ENCODE measurements around the gene TUBGCP6.

Gene TUBGCP6

DNA sequence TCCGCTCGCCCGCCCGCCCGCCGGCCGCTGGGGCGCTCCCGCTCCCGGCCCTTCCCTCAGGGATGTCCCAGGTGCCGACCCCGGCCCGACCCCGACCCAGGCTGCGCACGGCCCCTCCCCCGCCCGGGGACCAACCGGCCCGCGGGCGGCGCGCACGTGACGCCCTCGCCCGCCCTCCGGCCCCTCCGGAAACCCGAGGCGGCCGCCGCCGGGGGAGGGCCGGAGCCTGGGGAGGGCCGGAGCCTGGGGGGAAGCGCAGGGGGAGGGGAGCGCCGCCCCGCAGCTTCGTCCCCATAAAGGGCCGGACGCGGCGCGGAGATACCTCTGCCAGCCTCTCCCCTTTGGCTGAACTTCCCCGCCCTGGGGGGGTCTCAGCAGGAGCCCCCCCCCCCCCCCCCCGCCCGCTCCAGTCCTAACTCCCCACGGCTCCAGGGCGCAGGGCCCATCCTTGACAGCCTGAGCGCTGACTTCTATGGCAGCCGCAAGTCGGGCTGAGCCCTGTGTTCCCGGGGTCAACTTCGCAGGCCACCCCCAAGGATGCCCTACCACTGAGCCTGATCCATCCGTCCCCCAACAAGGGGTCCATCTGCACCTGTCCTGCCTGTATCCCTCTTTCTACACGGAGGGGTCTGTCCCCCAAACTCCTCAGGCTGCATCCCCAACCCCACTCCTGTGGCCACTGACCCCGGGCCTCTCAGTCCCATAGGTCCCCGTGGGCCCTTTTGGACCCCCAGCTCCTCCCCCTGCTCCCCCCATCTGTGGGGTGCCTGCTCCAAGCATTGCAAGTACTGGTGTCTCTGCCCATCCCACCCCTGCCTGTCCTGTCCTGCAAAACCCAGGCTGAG is 17.0 kb upstream of the TUBGCP6 start, which contains the start of gene MAPK12:
Gene MAPK12 (minus strand): TSS at position 69 of the 845 bp plus-strand sequence. CDS start 174 bp downstream, outside the sequence.
- DNase-seq, result no peak

DNA sequence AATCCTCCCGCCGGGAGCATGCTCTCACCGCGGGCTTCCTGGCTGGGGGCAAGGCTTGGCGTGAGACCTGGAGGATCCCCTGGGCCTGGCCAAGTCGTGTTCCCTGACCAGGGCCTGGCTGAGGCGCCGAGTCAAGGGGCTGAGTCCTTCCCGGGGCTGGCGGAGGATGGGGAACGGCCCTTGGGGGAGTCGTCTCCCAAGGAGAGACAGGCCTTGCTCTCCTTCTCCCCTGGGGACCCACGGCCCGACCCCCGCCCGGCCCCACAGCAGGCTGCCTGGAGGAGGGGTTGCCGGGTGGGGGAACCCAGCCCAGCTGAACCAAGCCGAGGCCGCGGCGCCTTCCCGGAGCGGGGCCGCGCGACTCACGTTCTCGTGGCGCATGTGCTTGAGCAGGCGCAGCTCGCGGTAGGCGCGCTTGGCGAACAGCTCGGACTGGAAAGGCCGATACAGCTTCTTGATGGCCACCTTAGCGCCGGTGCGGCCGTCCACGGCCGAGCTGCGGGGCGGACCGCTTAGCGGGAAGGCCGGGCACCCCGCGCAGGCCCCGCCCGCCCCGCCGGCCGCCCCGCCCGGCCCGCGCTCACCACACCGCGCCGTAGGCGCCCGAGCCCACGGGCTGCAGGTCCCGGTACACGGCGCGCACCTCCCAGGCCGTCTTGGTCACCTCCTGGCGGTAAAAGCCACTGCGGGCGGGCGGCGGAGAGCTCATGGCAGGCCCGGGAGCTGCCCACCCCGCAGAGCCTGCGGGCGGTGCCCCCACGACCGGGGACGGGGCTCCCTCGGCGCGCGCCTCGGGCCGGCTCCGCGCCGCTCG is 16.2 kb upstream of the TUBGCP6 start:
- peak; percentile 64 for DNase-seq

DNA sequence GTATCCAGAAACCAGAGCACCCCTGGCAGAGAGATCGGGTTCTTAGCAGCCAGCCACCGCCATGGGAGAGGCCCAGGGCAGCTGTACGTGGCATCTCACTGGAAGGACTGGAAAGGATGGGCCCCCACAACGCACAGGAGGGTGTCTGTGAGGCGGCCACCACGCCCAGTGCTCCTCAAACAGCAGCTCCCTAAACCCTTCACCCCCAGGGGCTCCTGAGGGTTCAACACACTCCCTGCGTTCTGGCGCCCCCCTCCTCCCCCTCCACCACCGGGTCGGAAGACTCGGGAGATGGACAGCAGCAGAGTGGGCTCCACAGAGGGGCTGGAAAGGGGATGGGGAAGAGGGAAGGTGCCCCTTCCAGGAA is 15.6 kb upstream of the TUBGCP6 start:
- DNase-seq, result no peak

DNA sequence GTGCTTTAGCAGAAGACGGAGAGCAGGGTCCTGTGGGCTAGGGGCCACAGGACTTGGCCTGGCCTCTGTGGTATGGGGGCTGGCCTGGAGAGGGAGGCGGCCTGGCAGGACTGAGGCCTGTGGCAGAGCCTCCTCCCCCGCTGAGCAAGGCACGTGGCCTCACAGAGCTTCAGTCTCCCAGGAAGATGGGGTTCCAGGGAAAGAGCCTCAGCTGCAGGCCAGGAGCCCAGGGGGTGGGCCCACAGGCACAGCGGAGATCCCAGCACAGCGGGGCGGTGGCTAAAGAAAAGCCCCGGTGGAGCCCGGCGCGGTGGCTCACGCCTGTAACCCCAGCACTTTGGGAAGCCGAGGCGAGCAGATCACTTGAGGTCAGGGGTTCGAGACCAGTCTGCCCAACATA is 14.5 kb upstream of the TUBGCP6 start:
- no peak for DNase-seq

DNA sequence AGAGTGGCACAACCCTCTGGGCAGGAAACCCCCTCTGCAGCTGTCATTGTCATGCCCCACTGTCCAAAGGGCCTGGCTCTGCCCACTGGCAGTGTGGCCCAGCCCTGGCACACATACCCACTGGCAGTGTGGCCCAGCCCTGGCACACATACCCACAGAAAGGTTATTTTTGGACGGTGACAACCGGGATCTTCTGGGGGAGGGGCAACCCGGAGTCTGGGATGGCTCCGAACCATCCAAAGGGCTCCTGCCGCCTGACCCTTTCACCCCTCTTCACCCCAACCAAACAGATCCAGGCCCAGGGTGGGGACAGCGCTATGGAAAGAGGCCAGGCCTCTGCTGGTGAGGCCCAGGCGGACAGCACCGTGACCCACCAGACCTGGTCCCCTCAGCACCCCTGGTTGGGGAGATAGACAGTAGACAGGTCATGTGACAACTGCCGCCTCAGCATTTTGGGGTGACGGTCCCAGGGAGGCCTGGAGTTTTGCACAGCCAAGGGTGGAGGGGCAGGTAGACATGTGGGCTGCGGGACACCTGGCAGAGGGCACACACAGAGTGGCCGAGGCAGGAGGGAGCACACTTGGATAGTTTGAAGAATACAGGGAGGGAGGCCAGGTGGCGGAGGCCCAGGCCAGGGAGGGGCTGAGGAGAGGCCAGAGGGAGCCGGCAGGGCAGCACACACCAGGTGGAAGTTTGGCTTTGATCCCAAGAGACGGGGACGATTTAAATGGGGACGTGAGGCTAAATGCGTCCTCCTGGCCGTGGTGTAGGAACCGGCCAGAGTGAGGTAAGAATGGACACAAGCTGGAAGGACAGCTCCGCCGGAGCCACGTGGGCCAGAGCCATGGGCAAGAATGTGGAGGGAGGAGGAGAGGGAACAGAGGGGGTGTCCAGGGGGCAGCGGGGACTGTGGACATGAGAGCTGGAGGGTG is 13.8 kb upstream of the TUBGCP6 start:
- DNase-seq, result no peak

DNA sequence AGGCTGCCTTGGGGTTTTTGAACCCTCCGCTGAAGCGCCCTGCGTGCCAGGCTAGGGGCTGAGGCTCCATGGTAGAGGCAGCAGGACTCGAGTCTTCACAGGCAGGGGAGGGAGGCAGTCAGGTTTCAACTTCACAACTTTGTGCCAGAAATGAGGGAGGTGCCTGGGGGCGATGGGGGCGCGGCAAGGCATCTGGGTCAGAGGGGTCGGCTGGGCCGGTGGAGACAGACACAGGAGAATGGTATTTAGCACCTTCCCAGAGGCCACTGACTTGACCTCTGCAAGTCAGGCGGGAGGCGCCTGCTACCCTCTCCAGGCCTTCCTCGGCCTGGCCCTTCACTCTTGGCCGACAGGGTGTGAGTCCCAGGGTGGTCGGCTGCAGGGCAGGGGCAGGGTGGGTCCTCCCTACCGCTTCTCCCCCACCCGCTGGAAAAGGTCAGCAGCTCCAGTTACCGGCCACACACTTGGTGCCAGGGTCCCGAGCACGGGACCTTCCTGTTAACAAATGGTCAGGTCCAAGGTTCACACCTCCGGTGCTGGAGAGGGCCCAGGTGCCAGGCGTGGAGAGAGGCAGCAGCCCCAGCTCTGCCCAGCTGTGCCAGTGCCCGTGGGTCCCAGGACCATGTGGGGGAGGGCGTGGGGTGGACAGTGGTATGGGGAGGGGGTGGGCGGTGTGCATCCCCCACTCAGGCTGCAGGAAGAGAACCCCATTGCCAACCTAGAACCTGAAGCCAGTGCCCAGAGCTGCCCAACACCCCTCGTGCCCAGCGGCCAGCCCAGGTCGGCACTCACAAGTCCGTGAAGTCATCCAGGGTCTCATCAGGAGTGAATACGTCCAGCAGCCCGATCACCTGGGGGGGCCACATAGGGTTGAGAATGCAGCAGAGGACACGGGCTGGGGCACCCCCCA is 12.9 kb upstream of the TUBGCP6 start:
- DNase-seq, result no peak

DNA sequence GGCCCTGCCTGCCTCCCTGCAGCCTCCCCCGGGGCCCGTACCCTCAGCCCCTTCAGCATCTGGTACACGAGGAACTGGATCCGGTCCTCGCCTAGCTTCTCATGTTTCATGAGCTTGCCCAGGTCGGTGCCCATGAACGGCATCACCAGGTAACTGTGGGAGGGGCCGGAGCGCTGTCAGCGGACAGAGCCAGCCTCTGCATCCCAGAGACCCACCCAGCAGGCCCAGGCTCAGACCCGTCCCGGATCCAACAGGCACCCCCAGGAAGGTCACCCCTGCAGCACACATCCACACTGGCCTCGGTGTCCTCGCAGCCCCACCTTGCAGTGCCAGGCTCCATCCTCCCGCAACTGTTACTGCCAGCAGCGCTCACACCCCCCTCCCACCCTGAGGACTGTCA is 12.2 kb upstream of the TUBGCP6 start:
- no peak for DNase-seq

- DNase-seq, result no peak
Measured at GRCh38 chr22:50256258-50256862, 11.5 kb upstream of the TUBGCP6 start.

GRCh38 chr22:50255607-50256006 is 10.8 kb upstream of the TUBGCP6 start:
- DNase-seq, result no peak

- DNase-seq, result no peak
Measured at GRCh38 chr22:50255099-50255498, 10.3 kb upstream of the TUBGCP6 start.

DNA sequence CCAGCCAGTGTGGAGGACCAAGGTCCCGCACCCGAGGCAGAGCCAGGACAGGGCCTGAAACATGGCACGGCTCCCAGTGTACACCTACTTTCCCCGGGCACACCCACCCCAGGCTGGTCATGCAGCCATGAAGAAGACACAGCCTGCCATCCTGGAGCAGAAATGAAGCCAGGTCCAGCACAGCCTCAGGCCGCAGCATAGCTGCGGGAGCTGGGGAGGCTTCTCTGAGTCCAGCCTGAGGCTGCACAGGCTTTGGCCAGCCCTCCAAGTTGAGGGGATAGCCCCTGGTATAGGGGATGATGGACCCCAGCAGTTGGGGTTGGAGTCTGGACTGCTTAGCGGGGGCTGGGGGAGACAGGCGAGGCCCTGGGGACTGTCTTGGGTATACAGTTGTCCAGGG is 9.1 kb upstream of the TUBGCP6 start:
- DNase-seq, result no peak

DNA sequence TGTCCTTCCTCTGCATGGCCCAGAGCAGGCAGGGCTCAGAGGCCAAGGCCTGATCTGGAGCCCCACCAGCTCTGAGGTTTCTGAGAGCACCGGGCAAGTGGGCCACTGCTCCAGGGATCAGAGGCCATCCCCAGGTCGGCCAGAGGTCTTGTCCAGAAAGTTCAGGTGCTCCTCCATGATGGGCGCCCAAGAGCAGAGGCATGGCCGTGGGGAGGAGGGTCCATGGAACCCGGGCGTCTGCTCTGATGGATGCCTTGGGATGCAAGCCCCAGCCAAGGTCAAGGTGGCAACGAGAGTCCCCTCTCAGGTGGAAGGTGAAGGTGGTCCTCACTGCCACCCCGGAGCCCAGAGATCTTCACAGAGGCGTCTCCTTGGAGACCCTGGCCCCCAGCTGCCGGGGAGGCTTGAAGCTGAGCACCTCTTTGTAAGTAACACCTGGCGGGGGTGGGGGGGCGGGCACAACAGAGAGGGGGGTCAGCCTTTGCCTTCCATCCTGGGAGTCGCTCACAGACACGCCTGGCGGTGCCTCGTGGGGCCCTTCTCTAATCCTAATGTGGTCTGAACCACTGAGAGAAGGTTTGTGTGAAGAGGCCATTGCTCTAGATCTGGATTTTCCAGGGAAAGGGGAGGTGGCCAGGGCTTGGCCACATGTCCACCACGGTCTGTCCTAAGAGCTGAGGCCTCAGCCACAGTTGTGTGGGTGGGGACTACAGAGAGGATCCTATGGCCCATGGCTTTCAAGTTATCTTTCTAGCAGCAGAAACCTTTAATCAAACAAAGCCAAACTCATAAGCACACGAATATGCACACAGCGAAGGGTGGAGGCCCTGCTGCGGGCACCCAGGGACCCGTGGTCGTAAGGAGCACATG is 8.5 kb upstream of the TUBGCP6 start:
- DNase-seq, result no peak

DNA sequence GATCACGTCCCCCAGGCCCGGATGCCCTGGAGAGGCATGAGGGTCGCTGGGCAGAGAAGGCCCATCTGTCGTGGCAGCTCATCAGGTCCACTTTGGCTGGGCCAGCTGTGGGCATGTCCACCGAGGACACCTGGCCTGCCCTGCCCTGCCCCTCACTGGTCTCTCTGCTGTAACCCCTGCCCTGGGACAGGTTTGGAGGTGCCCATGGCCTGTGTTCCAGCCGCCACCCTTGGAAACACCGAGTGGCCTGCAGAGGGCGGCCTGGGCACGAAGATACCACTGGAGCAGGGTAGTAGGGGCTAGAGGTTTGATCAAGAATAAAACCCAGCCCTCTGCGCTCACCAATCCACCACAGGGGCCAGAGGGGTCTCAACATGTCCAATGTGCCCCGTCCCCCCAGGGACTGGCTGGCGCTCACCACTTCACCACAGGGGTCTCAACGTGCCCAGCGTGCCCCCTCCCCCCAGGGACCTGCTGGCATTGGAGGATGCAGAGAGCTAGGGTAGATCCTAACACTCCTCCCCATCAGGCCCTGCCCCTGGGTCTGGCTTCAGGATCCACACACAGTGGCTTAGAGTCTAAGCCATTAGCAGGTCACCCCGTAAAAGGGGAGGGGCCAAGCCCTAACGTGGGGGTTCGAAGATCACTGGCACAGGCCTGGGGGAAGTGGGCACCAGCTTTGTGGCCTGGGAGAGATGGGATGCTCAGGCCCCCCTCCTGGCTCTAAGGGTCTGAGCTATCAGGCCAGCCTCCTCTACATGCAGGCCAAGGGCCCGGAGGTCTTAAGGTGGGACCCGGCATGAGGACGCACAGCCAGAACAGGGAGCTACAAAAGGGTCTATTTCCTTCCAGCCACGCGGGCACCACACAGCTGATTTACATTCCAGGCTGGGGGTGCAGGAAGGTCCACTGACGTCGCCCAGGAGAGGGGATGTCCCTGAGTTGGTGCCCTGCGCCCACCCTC is 7.5 kb upstream of the TUBGCP6 start:
- DNase-seq, result peak; percentile 80

DNA sequence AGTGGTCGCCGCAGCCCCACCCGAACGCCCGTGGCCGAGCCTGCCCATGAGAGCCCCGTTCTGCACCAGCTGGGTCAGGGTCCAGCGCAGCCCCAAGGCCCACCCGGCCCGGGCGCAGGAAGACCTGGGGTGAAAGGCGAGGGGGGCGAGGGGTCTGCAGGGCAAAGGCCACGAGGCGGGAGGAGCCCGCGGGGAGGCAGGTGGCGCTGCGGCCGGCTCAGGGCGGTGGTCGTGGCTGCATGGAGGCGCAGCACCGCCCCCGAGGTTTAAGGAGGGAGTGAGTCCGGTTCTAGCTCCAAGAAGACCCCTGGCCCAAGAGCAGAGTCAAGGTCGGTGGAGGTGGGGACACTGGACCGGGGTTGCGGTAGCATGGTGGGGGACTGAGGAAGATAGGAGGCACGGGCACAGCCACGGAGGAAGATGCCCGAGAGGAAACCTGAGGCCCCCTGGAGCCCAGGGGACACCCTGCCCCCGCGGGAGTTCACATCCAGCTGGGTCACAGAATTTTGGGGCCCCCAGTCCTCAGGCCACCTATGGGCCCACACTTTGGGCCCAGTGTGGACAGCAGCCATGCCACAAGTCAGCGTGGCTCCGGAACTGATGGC is 6.8 kb upstream of the TUBGCP6 start:
- DNase-seq, result no peak

- DNase-seq, result peak; percentile 91
Measured at GRCh38 chr22:50250555-50251476, 6.0 kb upstream of the TUBGCP6 start, which contains the start of gene HDAC10. TSS of gene HDAC10 (minus strand) at chr22:50251265. CDS start at chr22:50251032, 233 bp downstream.

- DNase-seq, result no peak
Measured at GRCh38 chr22:50250249-50250554, 5.4 kb upstream of the TUBGCP6 start.
